Lower leg skin (tissue), 3 donors: Measurements from ENCODE around the gene XPR1.

Experiments
- POLR2A ChIP-seq, 2 donors: fragments of 450-650 bp; IDR thresholded peaks; one replicate each; pipeline ENCODE4 v1.6.1; 2016 to 2017; ENCODE audit warnings: antibody characterized with exemption in 2 of 2, mild to moderate bottlenecking in 1 of 2, moderate library complexity in 1 of 2
- TF ChIP-seq, protein P1 (sequence below), 3 donors: fragments of 450-650 bp; IDR thresholded peaks; one replicate each; pipeline ENCODE4 v1.5.1; 2016; ENCODE audit warnings: antibody characterized with exemption in 3 of 3, mild to moderate bottlenecking in 3 of 3, moderate library complexity in 2 of 3

DNA sequence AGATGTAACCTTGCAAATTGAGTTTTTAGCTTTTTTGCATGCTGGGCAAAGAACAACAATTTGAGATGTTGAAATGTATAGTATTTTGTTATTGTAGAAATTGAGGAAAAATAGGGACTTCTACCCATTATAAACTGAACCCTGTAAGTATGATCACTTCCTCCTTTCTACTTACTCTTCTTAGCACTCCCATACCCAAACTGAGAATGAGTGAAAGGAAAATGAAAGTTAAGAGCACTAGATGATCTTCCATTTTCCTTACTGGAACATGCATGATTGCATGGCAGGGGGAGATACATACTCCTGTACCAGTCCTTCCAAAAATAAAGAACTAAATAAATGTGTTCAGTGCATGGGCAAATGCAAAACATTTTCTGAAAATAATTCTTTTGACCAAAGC, 173.5 kb downstream of the XPR1 start:
- TF ChIP-seq, protein P1, sequence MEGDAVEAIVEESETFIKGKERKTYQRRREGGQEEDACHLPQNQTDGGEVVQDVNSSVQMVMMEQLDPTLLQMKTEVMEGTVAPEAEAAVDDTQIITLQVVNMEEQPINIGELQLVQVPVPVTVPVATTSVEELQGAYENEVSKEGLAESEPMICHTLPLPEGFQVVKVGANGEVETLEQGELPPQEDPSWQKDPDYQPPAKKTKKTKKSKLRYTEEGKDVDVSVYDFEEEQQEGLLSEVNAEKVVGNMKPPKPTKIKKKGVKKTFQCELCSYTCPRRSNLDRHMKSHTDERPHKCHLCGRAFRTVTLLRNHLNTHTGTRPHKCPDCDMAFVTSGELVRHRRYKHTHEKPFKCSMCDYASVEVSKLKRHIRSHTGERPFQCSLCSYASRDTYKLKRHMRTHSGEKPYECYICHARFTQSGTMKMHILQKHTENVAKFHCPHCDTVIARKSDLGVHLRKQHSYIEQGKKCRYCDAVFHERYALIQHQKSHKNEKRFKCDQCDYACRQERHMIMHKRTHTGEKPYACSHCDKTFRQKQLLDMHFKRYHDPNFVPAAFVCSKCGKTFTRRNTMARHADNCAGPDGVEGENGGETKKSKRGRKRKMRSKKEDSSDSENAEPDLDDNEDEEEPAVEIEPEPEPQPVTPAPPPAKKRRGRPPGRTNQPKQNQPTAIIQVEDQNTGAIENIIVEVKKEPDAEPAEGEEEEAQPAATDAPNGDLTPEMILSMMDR (IDR thresholded peaks at IDR 0.05) = no peak
- TF ChIP-seq POLR2A (IDR thresholded peaks at IDR 0.05) = no peak
